NK-92 treated with Interleukin-12 subunit alpha and Interleukin-12 subunit beta, amount 100 ng/mL, for 24 hours (cell line): ENCODE measurements around the gene RAD51B.

Experiments used
- DNase-seq: peaks from one replicate; lab custom pipeline; 2025; lab: John Stamatoyannopoulos, UW

Gene RAD51B

DNA sequence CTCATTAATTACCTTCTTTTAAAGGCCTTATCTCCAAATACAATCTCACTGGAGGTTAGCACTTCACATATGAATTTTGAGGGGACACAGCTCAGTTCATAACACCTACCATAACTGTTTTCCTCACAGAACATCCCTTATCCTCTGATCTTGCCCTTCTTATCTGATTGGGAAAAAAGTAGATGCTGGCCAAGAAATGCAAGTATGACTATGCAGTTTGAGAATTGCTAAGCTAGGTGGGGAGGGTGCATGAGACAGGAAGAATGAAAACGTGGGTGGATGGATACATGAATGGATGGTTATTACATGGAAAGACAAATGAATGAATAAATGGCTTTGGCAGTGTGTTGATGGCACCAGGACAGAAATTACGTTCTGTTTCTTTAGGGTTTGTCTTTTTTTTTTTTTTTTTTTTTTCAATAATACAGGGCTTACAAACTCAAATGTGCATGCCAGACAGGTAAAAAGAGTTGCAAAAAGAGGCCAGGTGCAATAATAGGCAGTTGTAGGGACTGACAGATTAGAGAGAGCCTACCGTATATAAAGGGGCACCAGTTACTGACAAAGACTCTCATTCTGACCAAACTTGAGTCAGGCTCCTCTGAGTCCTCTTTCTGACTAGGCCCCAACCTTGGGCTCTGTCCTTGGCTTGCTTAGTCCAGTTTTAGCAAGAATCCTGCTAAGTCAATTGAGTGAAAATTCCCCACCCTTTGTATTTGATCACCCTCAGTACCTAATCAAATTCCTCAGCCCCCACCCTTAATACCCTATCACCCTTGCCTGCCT is 668.4 kb downstream of the RAD51B start:
- no peak for DNase-seq

GRCh38 chr14:68491793-68492192 is 672.2 kb downstream of the RAD51B start:
- no peak for DNase-seq

DNA sequence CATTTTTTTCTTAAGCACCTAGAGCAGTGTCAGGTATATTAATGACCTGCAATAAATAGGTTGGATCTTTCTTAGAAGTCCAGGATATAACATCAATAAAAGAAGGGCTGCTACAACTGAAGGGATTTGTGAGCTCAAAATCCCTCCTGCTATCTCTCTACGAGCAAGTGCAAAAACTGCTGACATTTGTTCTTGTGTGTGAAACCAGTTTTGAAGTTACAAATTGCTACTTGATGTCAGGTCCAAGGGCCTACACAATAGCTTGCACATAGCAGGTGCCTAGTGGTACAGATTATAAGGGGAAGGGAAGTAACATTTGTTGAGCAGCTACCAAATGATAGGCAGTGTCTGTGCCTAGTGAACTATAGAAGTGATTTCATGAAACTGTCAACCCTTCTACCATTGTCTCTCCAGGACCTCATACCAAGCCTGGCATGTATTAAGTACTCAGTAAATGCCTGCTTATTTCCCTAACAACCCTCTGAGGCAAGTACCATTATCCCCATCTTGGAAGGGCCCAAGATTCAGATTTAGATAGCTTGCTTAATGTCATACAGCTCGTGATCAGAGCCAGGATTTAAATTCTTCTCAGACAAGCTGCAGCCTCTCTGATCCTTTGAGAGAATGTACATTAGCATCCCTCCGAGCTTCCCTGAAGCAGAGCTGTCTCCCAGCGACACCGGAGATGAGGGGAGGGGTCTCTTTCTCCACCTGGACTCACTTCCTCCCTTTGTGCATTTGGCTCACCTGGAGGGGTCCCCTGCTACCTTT is 673.0 kb downstream of the RAD51B start:
- no peak for DNase-seq

DNA sequence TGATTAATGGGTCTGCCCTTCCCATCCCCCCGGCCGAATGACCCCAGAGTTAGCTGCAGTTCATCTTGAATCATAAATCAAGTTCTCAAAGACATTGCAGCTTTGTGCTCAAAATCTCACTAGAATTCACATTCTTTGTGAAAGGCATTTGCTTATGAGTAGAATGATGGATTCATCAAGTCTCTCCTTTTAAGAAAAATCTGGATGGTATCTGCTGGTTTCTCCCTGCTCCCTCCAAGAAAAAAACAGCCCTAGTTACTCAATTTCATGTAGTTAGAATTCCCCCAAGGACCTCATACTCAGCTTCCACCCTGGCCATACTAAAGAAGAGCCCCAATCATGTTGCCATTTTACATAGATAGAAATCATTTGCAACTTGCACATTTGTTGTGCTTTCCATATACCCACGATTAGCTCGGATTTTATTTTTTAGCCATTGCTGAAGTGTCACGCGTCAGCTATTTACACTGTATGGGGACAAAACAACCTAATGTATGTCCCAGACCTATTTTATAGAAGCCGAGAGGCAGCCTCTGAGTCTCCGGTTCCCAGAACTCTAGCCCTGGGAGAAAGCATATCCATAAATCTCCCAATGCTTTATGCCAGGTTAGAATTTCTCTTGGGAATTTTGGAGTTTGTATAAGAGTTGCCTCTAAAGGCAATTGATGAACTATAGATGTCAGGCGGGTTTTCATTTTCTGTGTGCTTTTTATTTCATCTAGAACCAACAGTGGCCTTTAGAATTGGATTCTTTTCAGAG is 673.8 kb downstream of the RAD51B start:
- no peak for DNase-seq

DNA sequence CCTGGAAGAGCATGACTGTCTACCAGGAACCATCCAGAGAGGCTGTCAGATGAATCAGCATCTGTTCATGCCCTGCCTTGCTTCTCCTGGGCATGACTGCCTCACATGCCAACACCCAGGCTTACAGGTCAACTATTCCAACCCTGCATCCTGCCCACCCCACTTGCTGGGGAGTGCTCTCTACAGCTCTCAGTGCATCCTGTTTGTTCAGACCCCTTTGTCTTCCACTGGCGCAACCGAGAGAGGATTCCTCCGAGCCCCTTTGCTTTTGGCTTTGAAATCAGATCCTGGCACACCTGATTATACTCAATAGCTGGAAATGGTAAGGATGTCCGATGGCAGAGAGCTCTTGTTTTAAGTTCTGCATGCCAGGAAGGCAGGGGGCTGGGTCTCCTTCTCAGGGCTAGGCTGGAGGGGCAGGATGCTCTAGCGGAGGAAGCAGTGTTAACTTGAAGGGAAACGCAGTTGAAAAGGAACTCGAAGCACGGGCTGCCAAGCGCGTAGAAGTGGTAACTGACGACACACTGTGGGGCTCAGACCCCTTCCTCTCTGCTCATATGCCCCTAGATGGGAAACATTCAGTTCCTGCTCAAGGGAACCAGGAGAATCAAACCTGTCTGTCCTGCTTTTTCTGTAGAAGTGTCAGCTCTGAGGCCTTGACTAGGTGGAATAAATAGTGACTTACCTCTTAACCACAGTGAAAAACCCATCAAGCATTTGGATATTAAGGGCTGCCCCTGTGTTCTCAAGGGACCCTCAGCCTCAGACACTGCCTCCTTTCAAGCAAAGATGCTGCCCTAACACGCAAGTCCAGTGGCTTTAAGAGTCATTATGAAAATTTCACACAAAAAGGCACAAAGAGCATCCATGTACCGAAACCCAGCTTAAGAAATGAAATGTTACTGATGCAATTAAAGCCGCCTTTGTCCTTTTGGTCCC is 675.8 kb downstream of the RAD51B start:
- no peak for DNase-seq

DNA sequence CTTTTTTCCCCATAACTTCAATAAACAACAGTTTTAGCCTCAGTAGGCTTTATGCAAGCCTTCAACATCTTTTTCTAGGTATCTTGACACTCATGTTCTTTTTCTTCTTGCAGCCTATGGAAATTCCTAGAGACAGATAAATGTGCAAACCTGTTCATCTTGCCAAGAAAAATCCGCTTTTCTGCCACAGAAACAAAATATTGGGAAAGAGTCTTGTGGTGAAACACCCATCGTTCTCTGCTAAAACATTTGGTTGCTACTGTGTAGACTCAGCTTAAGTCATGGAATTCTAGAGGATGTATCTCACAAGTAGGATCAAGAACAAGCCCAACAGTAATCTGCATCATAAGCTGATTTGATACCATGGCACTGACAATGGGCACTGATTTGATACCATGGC is 677.4 kb downstream of the RAD51B start:
- DNase-seq: no peak

DNA sequence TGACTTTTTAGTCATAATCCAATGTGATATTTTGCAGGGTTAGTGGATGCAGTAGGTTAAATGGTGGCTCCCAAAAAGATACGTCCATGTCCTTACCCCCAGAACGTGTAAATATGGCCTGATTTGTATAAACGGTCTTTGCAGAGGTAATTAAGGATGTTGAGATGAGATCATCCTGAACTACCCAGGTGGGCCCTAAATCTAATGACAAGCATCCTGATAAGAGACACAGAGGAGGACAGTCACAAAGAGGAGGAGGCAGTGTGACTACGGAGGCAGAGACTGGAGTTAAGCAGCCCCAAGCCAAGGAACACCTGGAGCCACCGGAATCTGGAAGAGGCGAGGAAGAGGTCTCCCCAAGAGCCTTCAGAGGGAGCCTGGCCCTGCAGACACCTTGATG is 679.9 kb downstream of the RAD51B start:
- no peak for DNase-seq

GRCh38 chr14:68501171-68501570 is 681.6 kb downstream of the RAD51B start:
- no peak for DNase-seq

DNA sequence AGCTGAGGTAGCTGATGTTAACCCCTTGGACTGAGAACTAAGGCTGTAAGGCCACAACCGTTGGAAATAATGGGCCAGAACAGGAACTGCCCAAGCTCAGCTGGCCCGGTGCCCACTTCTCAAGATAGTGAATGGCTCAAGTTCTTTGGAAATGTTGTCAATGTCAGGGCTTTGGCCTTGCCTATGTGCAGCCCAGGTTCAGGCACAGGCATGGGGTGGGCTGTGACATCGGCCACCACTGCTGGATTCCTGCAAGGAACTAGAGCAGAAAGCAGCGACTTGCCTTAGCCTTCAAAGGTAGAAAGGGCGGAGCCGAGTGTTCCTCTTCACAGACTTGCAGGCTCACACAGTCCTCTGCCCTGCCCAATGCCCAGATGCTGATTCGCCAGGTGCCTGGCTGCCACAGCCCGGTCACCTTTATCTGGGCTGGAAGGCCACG is 682.1 kb downstream of the RAD51B start:
- no peak for DNase-seq

DNA sequence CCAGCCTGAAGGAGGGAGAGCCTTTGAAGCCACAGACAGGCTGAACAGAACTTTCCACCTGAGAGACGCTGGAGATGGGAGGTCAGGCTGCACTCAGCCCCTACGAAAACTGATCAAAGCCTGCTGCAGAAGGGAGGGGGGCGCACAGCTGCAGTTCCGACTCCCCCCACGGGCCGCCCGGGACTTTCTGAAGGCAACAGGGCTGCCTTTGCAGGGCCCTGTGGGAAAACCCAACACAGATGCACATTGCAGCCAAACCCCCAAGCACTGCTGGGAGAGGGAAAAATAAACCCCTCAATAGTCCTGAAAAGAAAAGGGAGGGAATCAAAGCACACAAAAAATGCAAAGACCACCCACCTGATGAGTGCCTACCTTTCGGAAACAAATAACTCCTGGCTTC is 682.7 kb downstream of the RAD51B start:
- DNase-seq: no peak

DNA sequence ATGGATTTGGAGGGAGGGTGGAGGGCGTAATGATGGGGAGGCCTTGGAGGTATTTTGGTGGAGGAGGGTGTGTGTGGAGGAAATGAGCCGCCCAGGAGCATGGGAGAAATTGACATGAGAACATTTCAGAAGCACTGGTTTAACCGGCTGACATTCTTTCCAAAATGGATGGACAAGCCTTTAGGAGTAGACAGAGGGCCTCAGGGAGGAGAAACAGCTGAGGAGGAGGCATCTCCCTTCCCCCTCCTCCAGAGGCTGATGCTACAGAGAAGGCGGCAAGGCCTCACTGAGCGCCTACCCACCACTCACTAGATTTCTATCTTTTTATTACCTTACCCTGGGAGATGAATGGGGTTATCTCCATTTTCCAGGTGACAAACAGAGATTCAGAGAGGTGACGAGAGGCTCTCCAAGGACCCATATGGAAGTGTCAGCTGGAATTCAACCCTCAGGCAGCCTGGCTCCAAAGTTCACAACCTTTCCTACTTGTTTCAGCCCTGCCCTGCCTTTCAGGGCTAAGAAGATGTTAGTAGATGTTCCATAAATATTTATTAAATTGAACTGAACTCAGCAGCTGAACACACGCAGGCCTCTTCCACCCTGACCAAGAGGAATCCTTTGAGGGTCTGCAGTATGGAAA is 683.7 kb downstream of the RAD51B start:
- no peak for DNase-seq

GRCh38 chr14:68504861-68505260 is 685.3 kb downstream of the RAD51B start:
- no peak for DNase-seq

DNA sequence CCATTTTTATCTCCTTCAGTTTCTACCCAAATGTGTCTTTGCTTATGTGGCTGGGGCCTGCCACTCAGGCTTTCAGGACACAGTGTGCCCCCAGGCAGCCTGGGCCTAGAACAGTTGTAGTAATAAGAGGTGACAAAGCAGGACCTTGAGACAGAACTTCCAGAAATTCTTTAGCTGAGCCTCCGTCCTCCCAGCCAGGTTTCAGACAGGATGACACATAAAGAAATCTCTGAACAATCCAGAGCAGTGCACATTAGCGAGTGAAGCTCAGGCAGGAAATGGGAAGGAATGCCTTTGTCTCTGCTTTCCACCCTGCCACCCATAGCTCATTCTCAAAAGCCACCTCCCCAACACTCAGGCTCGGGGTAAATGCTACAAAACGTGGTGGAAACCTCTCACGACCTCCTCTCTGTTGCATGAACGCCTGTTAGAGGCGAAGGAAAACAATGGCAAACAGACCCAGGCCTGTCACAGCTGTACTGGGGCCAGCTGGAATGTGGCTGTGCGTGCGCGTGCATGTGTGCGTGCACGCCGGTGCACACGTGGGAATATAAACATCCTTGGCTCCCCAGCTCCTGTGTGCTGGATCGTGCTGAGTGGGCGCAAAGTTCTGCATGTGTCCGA is 686.6 kb downstream of the RAD51B start:
- DNase-seq: no peak

DNA sequence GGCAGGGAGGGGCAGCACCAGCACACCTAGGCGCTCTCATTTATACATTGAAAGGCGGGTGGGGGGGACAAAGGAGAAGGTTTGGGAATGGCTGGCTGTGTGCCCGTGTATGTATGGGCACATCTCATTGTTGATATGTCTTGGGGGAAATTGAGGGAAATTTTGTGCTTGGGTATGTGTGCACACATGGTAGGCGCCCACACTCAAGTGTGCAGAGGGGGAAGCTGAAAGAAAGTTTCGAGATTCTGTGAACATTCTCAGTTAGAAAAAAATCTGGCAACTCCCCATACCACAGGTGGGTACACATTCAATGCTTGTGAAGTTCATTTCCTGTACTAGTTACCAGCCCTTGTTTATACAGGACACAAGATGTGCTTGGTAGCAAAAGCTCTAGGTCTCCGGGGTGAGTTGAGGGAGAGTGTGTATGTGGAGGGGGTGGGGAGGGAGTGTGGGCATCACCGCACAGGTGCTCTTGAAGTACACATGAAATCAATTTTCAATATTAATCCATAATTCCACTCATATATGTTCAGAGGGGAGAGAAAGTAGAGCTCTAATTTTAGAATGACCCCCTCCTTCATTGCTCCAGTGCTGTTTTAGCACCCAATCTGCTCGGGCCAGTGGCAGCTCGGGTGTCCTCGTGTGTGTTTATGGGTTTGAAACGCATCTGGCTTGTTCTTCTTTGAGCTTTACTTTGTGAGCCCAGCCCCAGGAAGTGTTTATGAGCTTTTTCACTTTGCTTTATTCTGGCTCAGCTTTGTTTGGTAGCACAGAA is 687.3 kb downstream of the RAD51B start:
- no peak for DNase-seq

DNA sequence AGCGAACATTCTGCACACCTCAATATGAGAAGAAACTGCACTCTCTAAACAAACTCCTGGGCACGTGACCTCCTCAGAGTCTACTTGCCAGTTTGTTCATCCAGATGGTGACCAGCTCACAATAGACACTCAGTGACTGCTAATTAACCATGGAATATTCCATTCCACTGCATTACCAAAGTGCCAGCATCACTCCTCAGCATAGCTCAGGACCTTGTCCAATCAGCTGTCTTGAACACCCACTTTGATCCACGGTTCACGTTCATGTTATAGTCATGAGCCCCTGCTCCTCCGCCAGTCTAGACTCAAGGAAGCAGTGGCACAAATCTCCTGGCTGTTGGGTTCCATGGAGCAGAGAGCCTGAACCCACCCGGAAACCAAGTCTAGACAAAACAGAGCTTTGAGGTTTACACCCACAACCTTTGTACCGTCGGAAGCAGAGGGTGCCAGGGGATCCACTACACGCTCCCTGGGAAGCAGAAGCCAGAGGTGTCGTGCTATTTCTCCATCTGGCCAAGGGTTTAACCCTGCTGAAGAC is 688.0 kb downstream of the RAD51B start:
- no peak for DNase-seq

- DNase-seq: no peak
Observed at GRCh38 chr14:68508581-68508980, 689.0 kb downstream of the RAD51B start.

- no peak for DNase-seq
Observed at GRCh38 chr14:68509188-68509983, 689.8 kb downstream of the RAD51B start.
